K562 (cell line): ENCODE results near the gene LMLN.

Source experiments
- MXI1 ChIP-seq: IDR thresholded peaks from 2 replicates; pipeline ENCODE4 v1.6.1; 2011; ENCODE audit warnings: low read depth, mild to moderate bottlenecking, improper control_type of control experiment, low read length
- TF ChIP-seq, protein P1 (sequence below), 3 experiments: IDR thresholded peaks in 2 of 3; conservative IDR thresholded peaks in 1 of 3; 2 replicates each; pipeline ENCODE4 v1.5.1; 2011 to 2012; ENCODE audit warnings: low read length in 3 of 3, mild to moderate bottlenecking in 3 of 3, control low read depth in 2 of 3, improper control_type of control experiment in 1 of 3, inconsistent platforms in 1 of 3, low read depth in 1 of 3, mixed read lengths in 1 of 3, moderate library complexity in 1 of 3; ENCODE audit not compliant: insufficient read depth in 2 of 3

DNA sequence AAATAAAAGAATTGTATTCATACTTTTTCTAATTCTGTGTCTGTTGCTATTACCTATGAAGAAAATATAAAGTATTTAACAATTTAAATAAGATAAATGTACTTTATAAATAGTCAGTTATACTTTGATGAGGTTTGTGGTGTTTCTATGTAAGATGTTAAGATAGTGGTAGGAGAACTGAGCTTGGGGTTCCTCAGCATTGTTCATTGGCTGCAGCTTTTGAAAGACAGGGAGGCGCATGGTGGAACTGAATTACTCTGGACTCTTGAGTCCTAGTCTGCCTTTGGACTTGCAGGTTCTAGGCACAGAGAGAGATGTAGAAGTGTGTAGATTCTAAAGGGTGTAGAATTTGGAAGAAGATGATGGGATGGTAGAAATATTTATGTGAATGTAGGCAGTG lies 23.1 kb downstream of the LMLN start:
- TF ChIP-seq, protein P1, sequence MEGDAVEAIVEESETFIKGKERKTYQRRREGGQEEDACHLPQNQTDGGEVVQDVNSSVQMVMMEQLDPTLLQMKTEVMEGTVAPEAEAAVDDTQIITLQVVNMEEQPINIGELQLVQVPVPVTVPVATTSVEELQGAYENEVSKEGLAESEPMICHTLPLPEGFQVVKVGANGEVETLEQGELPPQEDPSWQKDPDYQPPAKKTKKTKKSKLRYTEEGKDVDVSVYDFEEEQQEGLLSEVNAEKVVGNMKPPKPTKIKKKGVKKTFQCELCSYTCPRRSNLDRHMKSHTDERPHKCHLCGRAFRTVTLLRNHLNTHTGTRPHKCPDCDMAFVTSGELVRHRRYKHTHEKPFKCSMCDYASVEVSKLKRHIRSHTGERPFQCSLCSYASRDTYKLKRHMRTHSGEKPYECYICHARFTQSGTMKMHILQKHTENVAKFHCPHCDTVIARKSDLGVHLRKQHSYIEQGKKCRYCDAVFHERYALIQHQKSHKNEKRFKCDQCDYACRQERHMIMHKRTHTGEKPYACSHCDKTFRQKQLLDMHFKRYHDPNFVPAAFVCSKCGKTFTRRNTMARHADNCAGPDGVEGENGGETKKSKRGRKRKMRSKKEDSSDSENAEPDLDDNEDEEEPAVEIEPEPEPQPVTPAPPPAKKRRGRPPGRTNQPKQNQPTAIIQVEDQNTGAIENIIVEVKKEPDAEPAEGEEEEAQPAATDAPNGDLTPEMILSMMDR (IDR thresholded peaks at IDR 0.05 in 2 of 3, conservative IDR thresholded peaks at IDR 0.05 in 1 of 3; ENCODE audit: insufficient read depth in 2 of 3, low read depth in 1 of 3, low read length in 3 of 3) = no peak
- no peak for TF ChIP-seq MXI1
